Breast epithelium (tissue), 3 donors: ENCODE data around the gene SIAH3.

ENCODE experiments used
- POLR2A ChIP-seq: fragments of 450-650 bp; IDR thresholded peaks from one replicate; pipeline ENCODE4 v1.6.1; 2016; ENCODE audit warnings: antibody characterized with exemption, mild to moderate bottlenecking, moderate library complexity
- POLR2AphosphoS5 ChIP-seq, 3 donors: sonication (generic); formaldehyde crosslinking; IDR thresholded peaks; one replicate each; pipeline ENCODE4 v1.6.1; 2017; ENCODE audit warnings: antibody characterized with exemption in 3 of 3
- TF ChIP-seq, protein P1 (sequence below), 3 donors: fragments of 450-650 bp; IDR thresholded peaks; one replicate each; pipeline ENCODE4 v1.5.1; 2016 to 2017; ENCODE audit warnings: antibody characterized with exemption in 3 of 3, mild to moderate bottlenecking in 3 of 3, moderate library complexity in 3 of 3

DNA sequence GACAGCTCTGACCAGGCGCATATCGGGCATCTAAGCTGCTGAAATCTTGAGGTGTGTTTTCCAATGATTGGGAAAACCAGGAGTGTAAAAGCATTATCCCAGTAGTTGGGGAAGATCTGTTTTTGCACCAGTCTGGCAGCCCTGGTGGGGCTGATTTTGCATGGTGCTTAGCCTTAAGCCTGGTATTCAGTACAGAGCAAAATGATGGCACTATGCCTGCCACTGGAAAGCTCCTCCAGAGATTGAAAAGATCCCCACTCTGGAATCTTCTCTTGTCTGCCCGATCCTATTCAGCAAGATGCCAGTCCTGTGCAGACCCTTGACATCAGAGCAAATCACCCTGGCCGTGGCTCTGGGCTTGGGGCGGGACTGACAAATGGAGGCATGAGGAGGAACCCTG is 44.7 kb upstream of the SIAH3 start:
- TF ChIP-seq POLR2AphosphoS5 (IDR thresholded peaks at IDR 0.05) (no peak), POLR2A (no peak)
- TF ChIP-seq, protein P1, sequence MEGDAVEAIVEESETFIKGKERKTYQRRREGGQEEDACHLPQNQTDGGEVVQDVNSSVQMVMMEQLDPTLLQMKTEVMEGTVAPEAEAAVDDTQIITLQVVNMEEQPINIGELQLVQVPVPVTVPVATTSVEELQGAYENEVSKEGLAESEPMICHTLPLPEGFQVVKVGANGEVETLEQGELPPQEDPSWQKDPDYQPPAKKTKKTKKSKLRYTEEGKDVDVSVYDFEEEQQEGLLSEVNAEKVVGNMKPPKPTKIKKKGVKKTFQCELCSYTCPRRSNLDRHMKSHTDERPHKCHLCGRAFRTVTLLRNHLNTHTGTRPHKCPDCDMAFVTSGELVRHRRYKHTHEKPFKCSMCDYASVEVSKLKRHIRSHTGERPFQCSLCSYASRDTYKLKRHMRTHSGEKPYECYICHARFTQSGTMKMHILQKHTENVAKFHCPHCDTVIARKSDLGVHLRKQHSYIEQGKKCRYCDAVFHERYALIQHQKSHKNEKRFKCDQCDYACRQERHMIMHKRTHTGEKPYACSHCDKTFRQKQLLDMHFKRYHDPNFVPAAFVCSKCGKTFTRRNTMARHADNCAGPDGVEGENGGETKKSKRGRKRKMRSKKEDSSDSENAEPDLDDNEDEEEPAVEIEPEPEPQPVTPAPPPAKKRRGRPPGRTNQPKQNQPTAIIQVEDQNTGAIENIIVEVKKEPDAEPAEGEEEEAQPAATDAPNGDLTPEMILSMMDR (IDR thresholded peaks at IDR 0.05): no peak
